ENCODE measurements around the gene COL8A2.

- TF ChIP-seq, protein P1, sequence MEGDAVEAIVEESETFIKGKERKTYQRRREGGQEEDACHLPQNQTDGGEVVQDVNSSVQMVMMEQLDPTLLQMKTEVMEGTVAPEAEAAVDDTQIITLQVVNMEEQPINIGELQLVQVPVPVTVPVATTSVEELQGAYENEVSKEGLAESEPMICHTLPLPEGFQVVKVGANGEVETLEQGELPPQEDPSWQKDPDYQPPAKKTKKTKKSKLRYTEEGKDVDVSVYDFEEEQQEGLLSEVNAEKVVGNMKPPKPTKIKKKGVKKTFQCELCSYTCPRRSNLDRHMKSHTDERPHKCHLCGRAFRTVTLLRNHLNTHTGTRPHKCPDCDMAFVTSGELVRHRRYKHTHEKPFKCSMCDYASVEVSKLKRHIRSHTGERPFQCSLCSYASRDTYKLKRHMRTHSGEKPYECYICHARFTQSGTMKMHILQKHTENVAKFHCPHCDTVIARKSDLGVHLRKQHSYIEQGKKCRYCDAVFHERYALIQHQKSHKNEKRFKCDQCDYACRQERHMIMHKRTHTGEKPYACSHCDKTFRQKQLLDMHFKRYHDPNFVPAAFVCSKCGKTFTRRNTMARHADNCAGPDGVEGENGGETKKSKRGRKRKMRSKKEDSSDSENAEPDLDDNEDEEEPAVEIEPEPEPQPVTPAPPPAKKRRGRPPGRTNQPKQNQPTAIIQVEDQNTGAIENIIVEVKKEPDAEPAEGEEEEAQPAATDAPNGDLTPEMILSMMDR (IDR thresholded peaks at IDR 0.05) = no peak
- no peak for TF ChIP-seq POLR2A (IDR thresholded peaks at IDR 0.05)
Measured at GRCh38 chr1:36112823-36113222, 12.2 kb downstream of the COL8A2 start.
